Stimulated activated CD8-positive, alpha-beta memory T cell treated with anti-CD3 and anti-CD28 coated beads, Interleukin-7, amount 100 ng/mL, for 4 hours (primary cell): ENCODE data around the gene SH2B2.

Source experiments
- DNase-seq, 2 donors: peaks; one replicate each; pipeline ENCODE4 v3.0.0-alpha.2; 2020; ENCODE audit warnings: low read depth in 2 of 2

Gene SH2B2

DNA sequence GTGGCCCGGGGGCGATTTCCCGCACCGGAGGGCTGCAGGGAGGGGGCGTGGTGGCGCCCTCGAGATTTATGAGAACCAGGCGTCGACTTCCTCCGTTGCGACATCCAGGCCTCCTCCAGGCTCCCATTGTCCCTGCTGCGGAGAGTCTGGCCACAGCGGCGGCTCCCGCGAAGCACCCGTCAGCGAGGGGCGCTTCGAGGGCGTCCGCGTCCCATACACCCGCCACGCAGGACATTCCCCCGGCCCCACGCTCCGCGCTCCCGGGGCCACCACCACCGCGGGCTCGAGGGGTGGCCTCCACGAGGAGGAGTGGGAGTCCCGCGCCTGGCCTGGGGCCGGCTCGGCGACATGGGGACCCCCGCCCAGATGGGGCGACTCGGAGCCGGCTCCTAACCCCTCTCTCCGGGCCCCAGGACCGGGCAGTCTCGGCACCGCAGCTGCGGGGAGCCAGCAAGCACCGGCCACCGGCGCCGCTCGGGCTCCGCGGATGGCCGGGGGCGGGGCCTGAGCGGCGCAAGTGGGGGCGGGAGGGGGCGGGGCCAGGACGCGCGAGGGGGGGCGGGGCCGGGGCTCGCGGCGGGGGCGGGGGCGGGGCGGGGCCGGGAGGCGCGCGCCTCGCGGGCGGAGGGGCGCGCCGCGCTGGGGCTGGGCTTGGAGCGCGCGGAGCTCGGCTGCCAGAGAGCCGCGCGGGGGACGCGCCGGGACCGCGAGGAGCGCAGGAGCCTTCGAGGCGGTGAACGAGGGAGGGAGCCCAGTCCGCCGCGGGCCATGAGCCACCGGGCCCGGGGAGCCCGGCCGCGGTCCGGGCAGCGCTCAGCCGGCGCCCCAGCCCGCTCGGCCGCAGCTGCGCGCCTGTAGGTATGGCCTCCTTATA is at the start of gene SH2B2:
TSS of gene SH2B2 (plus strand) at position 632 of the 874 bp plus-strand sequence. CDS start 13,683 bp downstream, outside the sequence.
- DNase-seq, result peak in 1 of 2 donors; percentile 51

DNA sequence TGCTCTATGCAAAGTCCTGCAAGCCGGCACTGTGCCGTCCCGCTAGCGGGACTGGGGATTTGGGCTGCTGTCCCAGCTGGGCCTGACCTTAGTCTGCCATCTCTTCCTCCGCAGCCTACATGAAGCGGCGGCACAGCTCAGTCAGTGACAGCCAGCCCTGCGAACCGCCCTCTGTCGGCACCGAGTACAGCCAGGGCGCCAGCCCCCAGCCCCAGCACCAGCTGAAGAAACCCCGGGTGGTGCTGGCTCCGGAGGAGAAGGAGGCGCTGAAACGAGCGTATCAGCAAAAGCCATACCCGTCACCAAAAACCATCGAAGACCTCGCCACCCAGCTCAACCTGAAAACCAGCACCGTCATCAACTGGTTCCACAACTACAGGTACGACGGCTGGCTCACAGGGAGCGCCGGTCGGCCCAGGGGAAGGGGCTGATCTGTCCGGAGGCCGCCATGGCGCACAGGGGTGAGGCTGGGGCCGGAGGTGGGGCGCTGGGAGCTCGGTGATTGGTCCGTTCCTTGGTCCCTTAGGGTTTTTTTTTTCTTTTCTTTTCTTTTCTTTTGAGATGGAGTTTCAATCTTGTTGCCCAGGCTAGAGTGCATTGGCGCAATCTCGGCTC is 47.4 kb upstream of the SH2B2 start:
- DNase-seq, result no peak

DNA sequence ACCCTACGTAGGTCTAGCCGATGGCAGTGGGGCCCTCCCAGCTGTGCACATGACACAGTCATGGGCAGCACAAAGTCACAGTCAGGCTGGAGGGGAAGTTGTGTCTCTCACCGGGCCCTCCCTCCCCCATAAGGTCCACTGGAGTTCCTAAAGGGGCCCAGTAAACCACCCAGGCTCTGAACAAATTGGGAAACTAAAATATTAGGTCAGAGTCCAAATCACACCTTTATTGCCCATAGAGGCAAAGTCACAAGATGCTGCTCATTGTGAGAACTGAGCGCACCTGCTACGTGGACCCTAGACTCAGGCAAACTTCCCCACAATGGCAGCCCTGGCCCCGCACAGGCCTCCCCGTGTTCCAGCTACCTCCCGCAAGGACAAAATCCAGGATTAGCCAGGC is 45.2 kb upstream of the SH2B2 start:
- no peak for DNase-seq

DNA sequence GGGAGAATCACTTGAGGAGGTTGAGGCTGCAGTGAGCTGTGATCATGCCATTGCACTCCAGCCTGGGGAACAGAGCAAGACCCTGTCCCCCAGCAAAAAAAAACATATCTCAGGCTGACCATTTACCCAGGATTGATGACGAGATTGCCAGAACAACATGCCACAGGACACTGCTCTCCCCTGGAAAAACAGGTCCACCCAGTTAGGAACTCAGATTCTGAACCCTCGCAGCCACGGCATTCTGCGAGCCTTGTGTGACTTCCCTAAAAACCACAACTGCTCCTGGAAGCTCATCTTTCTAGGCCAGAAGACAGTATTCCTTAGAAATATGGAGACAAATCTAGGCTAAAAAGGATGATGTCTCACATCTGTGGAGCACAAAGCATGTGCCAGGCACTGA is 42.1 kb upstream of the SH2B2 start:
- no peak for DNase-seq

GRCh38 chr7:102248081-102248455 is 38.6 kb upstream of the SH2B2 start:
- DNase-seq, result no peak

- no peak for DNase-seq
These were observed 37.9 kb upstream of the SH2B2 start for GRCh38 chr7:102248456-102249395.

GRCh38 chr7:102251531-102252365 is 34.9 kb upstream of the SH2B2 start:
- DNase-seq, result no peak

DNA sequence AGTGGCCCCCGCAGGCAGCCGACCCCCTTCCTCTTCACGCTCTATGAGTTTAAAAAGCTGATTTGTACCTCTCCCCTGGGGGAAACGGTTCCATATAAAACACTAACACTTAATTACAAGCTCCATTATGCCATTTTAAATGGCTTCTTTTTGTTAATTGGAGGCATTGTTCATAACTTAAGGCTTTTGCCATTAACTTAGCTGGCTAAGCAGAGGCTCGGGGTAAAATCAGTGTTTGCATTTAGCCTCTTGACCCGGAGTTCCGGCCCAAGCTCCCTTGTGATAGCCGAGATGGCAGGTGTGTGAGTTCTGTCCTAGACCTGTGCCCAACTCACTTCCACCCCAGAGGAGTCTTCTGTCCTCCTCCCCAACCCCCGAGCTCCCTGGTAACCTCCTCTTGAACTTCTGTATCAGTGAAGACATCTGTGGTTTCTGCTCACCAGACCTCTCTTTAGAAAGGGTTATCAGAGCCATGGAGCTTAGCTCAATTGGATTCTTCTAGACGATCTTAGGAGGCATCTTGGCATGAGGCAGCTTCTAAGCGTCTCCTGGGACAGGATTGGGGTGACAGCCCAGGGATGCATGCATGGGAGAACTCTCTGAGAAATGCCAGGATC is 34.2 kb upstream of the SH2B2 start:
- no peak for DNase-seq

GRCh38 chr7:102253066-102253972 is 33.3 kb upstream of the SH2B2 start:
- no peak for DNase-seq

GRCh38 chr7:102253973-102254370 is 32.7 kb upstream of the SH2B2 start:
- DNase-seq, result no peak

- no peak for DNase-seq
These were observed 32.1 kb upstream of the SH2B2 start for GRCh38 chr7:102254521-102254920.

GRCh38 chr7:102255501-102255900 is 31.2 kb upstream of the SH2B2 start:
- DNase-seq, result no peak

GRCh38 chr7:102255916-102256315 is 30.8 kb upstream of the SH2B2 start:
- no peak for DNase-seq

- DNase-seq, result no peak
These were observed 28.5 kb upstream of the SH2B2 start for GRCh38 chr7:102258073-102258748.

GRCh38 chr7:102258749-102259107 is 27.9 kb upstream of the SH2B2 start:
- no peak for DNase-seq

DNA sequence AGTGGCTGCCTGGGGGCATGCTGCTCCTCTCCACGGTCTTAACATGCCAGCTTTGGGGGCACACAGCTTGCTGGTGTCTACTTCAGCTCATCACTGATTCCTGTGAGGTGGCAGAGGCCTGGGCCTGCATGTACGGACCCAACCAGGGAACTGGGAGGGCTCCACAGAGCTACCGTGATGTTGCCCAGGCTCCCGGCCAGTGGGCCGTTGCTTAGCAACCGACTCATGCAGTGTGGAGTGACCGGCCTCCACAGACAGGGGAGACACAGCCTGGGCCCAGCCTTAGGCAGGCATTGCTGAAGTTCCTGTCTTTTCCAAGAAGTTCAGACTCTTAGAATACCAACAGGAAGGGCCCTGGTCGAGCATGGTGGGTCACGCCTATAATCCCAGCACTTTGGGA is 25.8 kb upstream of the SH2B2 start:
- DNase-seq, result no peak

- DNase-seq, result no peak
These were observed 25.2 kb upstream of the SH2B2 start for GRCh38 chr7:102261451-102261850.

GRCh38 chr7:102262546-102262945 is 24.1 kb upstream of the SH2B2 start:
- no peak for DNase-seq

DNA sequence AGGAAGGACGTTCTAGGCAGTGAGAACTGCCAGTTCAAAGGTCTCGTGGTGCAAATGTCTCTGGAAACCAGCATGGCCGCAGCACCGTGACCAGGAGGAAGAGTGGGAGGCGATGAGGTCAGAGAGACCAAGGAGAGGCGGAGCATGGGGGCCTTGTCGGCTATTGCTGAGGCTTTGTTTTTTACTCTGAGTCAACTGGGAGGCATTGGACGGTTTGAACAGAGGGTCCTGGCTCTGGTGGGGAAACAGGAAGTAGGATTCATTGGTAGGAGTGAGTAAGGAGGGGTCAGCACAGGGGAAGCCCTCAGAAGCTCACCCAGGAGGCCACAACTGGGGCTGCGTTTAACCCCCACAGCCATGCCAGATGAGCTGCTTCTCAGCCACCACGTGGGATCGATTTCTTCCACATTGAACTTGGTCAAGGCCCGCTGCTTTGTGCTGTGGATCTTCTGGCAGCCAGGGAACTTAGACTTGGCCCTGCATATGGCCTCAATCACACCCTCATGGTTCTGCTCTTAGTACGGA is 22.2 kb upstream of the SH2B2 start:
- no peak for DNase-seq
